NCI-H2196 (cell line): ENCODE results near the gene ARID1B.

ENCODE experiments used
- DNase-seq: peaks from one replicate; lab custom pipeline; 2025; ENCODE audit not compliant: unreplicated experiment; lab: John Stamatoyannopoulos, UW

The ARID1B gene

GRCh38 chr6:157217894-157218370 is 440.8 kb downstream of the ARID1B start:
- no peak for DNase-seq

GRCh38 chr6:157218371-157219198 is 441.4 kb downstream of the ARID1B start:
- no peak for DNase-seq

GRCh38 chr6:157219201-157220200 is 442.3 kb downstream of the ARID1B start:
- DNase-seq, result no peak

- DNase-seq, result no peak
Measured at GRCh38 chr6:157220485-157220884, 443.3 kb downstream of the ARID1B start.

GRCh38 chr6:157221049-157221816 is 444.1 kb downstream of the ARID1B start:
- no peak for DNase-seq

- no peak for DNase-seq
Measured at GRCh38 chr6:157221817-157222175, 444.6 kb downstream of the ARID1B start.

GRCh38 chr6:157222201-157222981 is 445.2 kb downstream of the ARID1B start:
- no peak for DNase-seq

GRCh38 chr6:157223021-157223430 is 445.8 kb downstream of the ARID1B start:
- DNase-seq, result no peak

- no peak for DNase-seq
Measured at GRCh38 chr6:157223511-157223910, 446.3 kb downstream of the ARID1B start.

GRCh38 chr6:157224178-157224950 is 447.2 kb downstream of the ARID1B start:
- DNase-seq, result no peak

- DNase-seq, result no peak
Measured at GRCh38 chr6:157224951-157225574, 447.9 kb downstream of the ARID1B start.

- no peak for DNase-seq
Measured at GRCh38 chr6:157225575-157225995, 448.4 kb downstream of the ARID1B start.

- DNase-seq, result no peak
Measured at GRCh38 chr6:157226026-157226625, 448.9 kb downstream of the ARID1B start.

GRCh38 chr6:157226761-157227160 is 449.6 kb downstream of the ARID1B start:
- DNase-seq, result no peak

- no peak for DNase-seq
Measured at GRCh38 chr6:157227202-157228166, 450.3 kb downstream of the ARID1B start.

GRCh38 chr6:157228426-157229131 is 451.4 kb downstream of the ARID1B start:
- DNase-seq, result peak; percentile 72
